ENCODE results near the gene PRRC1.

Gene PRRC1

DNA sequence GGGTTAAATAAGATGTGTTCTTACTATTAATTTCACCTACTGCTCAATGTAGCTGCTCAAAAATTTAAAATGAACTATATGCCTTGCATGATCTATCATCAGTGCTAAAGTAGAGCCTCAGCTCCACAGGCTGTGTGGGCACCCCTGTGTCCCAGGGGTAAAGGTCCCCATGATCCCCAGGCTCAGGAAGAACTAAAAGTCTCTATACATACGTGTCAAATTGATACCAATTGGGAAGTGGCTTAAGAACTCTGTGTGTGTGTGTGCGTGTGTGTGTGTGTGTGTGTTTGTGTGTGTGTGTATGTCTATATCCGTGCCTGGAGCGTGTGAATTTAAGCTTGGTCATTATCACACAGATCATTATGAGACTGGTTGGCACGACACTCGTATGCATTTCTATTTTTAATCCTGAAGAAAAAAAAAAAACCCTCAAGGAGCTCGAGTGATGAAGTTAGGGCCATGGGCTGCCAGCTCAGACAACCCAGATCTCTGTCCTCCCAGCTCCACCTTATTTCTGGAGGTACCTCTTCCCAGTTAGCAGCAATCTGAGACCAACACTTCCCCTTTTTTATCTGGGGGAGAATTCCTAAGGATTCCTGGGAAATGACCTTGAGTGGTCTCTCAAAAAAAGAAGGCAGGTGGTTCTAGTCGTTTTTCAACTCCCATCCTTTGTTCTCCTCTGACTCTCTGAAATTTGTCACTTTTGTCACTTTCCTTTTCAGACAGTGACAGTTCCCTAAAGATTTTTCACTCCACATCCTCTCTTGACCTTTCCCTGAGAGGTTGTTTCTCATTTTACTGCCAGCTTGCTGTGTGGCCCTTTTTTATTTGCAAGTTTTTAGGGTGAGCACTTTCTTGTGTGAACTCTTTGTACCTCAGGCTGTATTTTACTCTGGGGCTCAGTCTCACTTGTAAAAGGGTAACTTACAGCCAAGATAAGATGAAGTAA, 85.7 kb downstream of the PRRC1 start:
- in situ Hi-C loops (cut with MboI; ENCODE audit: low sequenced_read_pairs): no loop called here

Measured in hTERT RPE-1 (cell line).